ENCODE data around the gene CYB5R4. TPM values are rescaled to one million over a fixed set of nuclear protein-coding genes. Genes with fewer than 3 reads are reported as not detected.

Gene CYB5R4
- total RNA-seq, 4 donors from 2014 or later: 4.2 to 13.1 (median 8.3) TPM

DNA sequence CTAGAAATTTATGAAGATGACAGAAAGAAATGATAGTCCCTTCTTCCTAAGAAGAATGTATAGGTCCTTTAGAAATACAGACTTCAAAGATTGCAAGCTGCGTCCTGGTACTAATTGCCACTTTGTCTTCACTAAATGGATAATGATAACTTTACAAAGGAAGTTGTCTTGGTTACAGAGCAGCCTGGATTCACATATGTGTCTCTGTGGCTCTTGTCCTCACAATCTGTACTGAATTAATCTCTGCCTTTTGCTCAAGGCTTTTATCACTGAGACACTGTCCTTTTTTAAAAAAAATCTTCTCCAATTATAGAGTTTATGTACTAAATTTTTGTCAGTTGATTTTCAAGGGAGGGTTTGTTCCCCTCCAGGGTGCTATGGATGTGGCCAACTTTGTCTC, 156.5 kb downstream of the CYB5R4 start:
- 45 to 53% methylated on average over 1 of the region's 1 CpG for WGBS, 2 donors
- no peak for DNase-seq (ENCODE audit: low spot score in 2 of 2)
- Histone ChIP-seq H3K4me3 (no peak overlapping the region), H3K4me1 (peaks cover 0 to 3% (median 0%) of the 10 kb centered on the region in 4 donors), H3K9me3 (no peaks in the 10 kb centered on the region), H3K27me3 (no peaks in the 10 kb centered on the region), H3K36me3 (no peaks in the 10 kb centered on the region), H3K27ac (no peak overlapping the region)
- TF ChIP-seq EP300 (IDR thresholded peaks at IDR 0.05) (no peak), POLR2A (IDR thresholded peaks at IDR 0.05) (no peak), CTCF (IDR thresholded peaks at IDR 0.05) (no peak)

Other genes with a start within 250 kb of the CYB5R4 start
- 1 to 10 TPM in 1 of 4 donors, under 1 TPM in 2, not detected in 1; 0.42 to 4.3 (median 0.90) TPM for gene SNAP91, start 150.6 kb upstream of the CYB5R4 start, total RNA-seq
- gene RIPPLY2, start 6.3 kb upstream of the CYB5R4 start, total RNA-seq: 10 to 100 TPM in 1 of 4 donors, under 1 TPM in 1, not detected in 2; 0.21 to 16.7 TPM
- 1 to 10 TPM; 2.2 to 7.6 (median 4.4) TPM for gene MRAP2, start 174.1 kb downstream of the CYB5R4 start, total RNA-seq